Renal pelvis (tissue), 4 donors: Measurements from ENCODE around the gene MED12L. TPM values are rescaled to one million over a fixed set of nuclear protein-coding genes. Genes with fewer than 3 reads are reported as not detected.
A peak's percentile ranks its signal among the peaks of the same experiment; 100 is the strongest.
"Not testable (repeated sequence)": the region's sequence is repeated elsewhere in the genome, so short reads cannot be mapped to it uniquely, and the experiment has no call there.

ENCODE experiments used
- DNase-seq: peaks from one replicate; pipeline ENCODE4 v3.0.0-alpha.2; 2013
- polyA plus RNA-seq, 3 donors: library from polyadenylated mRNA; unstranded; fragments of 120-200 nt; gene quantifications; one replicate each; pipeline ENCODE4 v1.2.1, GENCODE V29; 2013; ENCODE audit not compliant: insufficient read length in 3 of 3

MED12L gene
- polyA plus RNA-seq, 3 donors = 2.2 to 2.7 (median 2.6) TPM

GRCh38 chr3:151213881-151214280, 128.4 kb downstream of the MED12L start:
- DNase-seq = no peak

GRCh38 chr3:151214459-151214858, 129.0 kb downstream of the MED12L start:
- DNase-seq = no peak

DNA sequence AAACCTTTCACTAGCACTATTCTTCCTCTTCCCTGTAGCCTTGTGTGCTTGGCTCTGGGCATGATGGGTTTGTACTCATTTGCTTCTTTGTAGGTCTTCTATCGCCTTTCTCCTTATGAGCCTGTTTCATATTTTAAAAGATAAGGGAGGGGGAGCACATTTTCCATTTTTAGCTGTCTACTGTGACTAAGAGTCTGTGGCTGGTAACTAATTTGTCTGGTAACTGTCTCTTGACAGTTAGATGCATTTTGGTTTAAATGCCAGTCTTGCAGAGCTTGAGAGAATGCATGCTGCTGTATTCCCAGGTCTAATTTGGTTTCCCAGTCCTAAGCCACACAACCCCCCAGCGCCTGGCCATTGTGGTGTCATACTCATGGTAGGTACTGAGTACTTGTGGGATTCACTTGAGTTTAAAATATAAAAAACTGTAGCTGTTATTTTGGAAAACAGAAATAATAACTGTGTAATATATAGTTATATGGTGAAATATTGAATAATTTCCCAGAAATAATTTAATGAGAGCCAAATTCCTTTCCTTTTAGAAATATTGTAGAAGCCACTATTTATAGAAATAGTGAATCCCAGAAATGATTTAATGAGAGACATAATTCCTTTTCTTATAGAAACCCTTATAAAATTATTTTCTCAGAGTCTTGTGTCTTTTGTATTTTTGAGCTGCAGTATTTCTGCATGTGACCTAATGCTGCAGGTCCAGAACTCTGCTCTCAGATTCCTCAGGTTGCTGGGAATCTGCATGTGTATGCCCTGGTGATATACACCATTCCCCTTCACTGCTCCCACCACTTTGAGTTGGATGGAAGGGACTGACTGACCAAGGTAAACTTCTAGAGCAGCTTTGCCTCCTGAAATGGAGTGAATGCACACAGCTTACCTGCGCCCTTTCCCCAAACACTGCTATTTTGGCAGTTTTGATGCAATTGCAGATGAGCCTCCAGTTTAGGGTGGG, 131.5 kb downstream of the MED12L start:
- no peak for DNase-seq

GRCh38 chr3:151218136-151218535, 132.7 kb downstream of the MED12L start:
- DNase-seq = no peak

DNA sequence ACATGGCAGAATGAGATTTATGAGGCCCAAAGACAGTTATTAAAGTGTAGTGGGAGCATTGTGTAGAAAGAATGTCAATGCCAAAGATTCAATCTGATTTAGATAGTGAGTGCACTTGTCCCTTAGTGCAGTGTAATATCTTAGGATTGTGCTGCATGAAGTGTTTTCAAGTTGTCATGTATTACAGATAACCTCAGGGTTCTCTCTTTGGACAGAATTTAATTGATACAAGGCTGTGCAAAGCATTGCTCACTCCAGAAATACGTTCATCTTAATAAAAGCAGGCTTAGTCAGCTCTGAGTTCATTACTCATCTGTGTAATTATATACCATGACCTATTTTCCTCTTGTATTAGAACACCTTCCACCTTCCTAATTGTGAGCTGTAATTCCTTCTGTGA, 133.6 kb downstream of the MED12L start:
- DNase-seq = no peak

DNA sequence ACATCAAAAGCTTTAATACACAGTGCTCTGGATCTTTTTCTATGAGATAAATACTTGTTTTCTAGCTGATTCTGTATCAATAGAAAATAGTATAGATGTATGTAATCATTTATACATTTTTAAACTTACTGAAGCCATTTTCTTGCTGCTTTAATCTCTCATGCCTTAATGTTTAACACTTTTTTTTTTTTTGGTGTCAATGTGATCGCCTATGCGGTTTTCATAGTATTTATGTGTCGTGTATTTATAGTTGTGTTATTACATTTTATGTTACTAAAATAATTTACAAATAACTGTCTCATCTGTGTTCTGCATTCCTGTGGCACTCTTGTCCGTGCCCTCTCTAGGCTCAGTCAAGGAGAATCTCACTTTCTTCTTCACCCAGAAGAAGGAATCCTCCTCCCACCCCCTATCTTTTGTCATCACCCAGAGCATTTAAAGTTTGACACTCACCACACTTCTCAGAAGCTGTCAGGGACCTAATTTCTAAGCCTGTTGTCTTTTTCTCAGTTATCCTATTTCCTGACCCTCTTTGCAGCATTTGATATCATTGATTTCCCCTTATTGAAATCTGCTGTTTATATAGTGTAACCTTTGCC, 138.9 kb downstream of the MED12L start:
- DNase-seq = no peak

DNA sequence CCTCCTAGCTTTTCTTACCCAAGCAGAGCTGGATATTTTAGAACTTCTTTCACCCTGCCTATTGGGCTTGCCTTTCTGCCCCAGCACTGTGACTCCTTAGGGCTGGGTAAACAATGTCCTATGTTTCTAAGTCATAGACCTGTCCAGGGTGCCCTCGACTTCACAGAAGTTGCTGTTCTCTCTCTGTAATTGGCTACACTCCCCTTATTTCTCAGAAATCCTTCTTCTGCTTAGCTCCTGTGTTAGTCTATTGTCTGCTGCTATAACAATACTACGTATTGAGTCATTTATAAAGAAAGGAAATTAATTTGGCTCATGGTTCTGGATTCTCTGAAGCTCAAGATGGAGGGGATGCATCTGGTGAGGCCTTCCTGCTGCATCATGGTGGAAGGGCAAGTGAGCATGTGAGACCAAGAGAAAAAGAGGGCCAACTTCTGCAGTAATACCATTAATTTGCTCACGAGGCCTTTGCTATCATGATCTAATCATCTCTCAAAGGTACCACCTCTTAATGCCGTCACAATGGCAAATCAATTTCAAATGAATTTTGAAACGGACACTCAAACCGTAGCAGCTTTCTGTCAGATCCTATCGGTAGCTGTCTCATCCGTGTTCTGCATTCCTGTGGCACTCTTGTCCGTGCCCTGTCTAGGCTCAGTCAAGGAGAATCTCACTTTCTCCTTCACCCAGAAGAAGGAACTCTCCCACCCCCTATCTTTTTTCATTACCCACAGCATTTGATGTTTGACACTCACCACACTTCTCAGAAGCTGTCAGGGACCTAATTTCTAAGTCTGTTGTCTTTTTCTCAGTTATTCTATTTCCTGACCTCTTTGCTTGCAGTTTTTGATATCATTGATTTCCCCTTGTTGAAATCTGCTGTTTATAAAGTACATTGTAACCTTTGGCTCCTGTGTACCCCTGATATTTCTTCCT, 139.8 kb downstream of the MED12L start:
- no peak for DNase-seq

- DNase-seq = no peak
These were observed 140.7 kb downstream of the MED12L start for GRCh38 chr3:151226088-151226563.

- DNase-seq = no peak
These were observed 141.4 kb downstream of the MED12L start for GRCh38 chr3:151226825-151227224.

GRCh38 chr3:151227266-151227806, 141.9 kb downstream of the MED12L start:
- no peak for DNase-seq

DNA sequence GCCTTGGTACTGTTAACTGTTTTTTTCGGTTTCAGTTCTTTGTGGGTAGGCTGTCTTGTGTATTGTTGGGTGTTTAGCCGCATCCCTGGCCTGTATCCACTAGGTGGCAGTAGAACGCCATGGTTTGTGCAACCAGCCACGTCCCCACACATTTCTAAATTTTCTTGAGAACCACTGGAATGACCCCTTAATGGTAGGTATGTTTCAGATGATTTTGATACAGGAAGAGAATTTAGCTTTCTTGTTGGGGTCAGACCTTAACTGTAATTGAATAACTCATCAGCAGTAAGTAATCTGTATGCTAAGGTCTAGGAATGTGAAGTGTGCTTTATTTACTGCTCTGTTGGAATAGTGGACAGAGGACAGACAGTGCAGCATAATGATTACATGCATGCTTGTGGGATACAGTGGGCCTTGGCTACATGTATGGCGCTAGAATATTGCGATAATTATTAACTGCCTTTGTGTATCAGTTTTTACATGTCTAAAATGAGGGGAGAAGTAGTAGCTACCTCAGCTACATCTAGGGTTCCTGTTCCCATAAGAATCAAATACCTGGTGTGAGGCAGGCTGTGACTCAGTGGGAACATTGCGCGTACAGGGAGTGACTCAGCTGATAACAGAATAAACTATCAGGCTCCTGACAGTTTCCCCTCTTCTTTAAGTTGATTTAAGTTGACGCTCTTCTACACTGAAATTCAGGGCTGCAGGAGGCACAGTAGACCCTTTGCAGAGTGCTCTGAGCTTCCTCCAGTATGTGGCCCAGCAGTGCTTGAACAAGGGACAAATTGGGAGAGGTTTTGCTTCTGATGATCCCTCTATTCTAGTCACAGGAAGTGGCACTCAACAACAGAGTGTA, 142.6 kb downstream of the MED12L start:
- DNase-seq = peak; percentile 73

DNA sequence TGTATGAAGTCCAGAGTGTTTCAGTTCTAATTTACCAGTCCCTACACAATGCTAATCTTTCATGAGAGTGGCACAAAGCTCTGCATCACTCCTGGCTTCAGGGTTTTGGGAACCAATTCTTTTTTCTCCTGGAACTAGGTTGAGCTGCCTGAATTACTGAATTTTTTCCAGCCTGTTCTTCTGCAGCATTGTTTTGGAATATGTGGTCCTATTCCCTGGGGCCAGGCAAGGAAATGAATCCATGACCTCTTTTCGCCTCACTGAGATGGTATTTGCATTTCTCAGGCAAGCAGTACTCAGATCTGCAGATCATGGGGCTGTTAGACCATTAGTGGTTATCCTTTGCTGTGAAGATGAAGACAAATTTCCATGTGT, 143.2 kb downstream of the MED12L start:
- no peak for DNase-seq

DNA sequence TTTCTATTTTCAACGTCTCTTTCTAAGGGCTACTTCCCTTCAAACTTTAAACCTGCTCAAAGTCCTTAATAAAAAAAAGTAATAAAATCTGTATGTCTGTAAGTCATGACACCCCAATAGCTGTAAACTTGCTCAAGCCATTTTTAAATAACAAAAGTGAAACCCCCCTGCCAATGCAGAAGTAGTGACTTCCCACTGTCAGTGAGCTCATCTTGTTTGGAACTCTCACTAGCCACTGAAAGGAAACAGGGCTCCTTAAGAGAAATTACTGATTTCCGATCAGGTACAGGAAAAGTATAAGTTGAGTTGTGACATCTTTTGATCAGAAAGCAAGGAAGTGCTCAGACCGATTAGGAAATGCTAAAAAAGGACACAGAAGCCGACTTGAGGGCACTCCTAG, 145.2 kb downstream of the MED12L start:
- DNase-seq = no peak

- DNase-seq = not testable (repeated sequence)
These were observed 146.9 kb downstream of the MED12L start for GRCh38 chr3:151232403-151232802.

GRCh38 chr3:151232991-151233390, 147.5 kb downstream of the MED12L start:
- DNase-seq = no peak

DNA sequence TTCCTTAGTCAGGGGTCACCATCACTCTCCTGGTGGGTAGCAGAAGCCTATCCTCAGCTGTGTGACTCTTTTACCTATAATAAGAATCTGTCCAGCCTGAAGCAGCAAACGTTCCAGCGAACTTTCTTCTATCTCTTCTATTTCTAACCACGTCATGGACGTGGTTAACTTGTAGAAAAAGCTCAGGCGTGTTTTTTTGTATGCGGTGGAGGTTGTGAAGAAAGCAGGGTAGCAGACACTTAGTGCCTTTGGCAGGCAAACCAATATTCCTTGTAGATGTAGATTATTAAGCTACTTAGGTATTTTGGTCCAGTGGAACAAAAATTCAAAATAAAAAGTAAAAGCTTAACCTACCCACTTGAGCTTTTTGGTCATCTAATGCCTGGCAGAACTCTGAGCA, 149.4 kb downstream of the MED12L start:
- DNase-seq = no peak

GRCh38 chr3:151236316-151236715, 150.9 kb downstream of the MED12L start:
- DNase-seq = no peak

- DNase-seq = no peak
These were observed 151.3 kb downstream of the MED12L start for GRCh38 chr3:151236736-151237135.

GRCh38 chr3:151242006-151242405, 156.5 kb downstream of the MED12L start:
- not testable (repeated sequence) for DNase-seq

GRCh38 chr3:151248772-151249337, 163.4 kb downstream of the MED12L start:
- no peak for DNase-seq
